Epidermal melanocyte (primary cell): ENCODE measurements around the gene ATP10A.

Experiments
- DNase-seq: peaks from one replicate; pipeline ENCODE4 v3.0.0; 2011; ENCODE audit warnings: low spot score; ENCODE audit not compliant: insufficient read length

The ATP10A gene

GRCh38 chr15:25705433-25706115 is 157.6 kb downstream of the ATP10A start:
- no peak for DNase-seq

GRCh38 chr15:25703726-25704125 is 159.4 kb downstream of the ATP10A start:
- DNase-seq = no peak

GRCh38 chr15:25701721-25702465 is 161.2 kb downstream of the ATP10A start:
- DNase-seq = no peak

- no peak for DNase-seq
Observed at GRCh38 chr15:25700916-25701315, 162.2 kb downstream of the ATP10A start.

GRCh38 chr15:25697586-25697985 is 165.5 kb downstream of the ATP10A start:
- no peak for DNase-seq

- peak; percentile 91 for DNase-seq
Observed at GRCh38 chr15:25695875-25696760, 167.0 kb downstream of the ATP10A start.

GRCh38 chr15:25694823-25695312 is 168.3 kb downstream of the ATP10A start:
- DNase-seq = no peak

GRCh38 chr15:25694239-25694584 is 168.9 kb downstream of the ATP10A start:
- DNase-seq = no peak

- DNase-seq = no peak
Observed at GRCh38 chr15:25693321-25694238, 169.5 kb downstream of the ATP10A start.

- no peak for DNase-seq
Observed at GRCh38 chr15:25691544-25692430, 171.3 kb downstream of the ATP10A start.

GRCh38 chr15:25690673-25691543 is 172.2 kb downstream of the ATP10A start:
- no peak for DNase-seq

- DNase-seq = no peak
Observed at GRCh38 chr15:25689592-25689991, 173.5 kb downstream of the ATP10A start.

- no peak for DNase-seq
Observed at GRCh38 chr15:25688166-25688565, 175.0 kb downstream of the ATP10A start.

- no peak for DNase-seq
Observed at GRCh38 chr15:25687689-25688088, 175.4 kb downstream of the ATP10A start.

GRCh38 chr15:25687276-25687675 is 175.9 kb downstream of the ATP10A start:
- no peak for DNase-seq

- DNase-seq = no peak
Observed at GRCh38 chr15:25686780-25687179, 176.3 kb downstream of the ATP10A start.

GRCh38 chr15:25684521-25685431 is 178.4 kb downstream of the ATP10A start:
- no peak for DNase-seq

GRCh38 chr15:25683911-25684310 is 179.2 kb downstream of the ATP10A start:
- DNase-seq = no peak
